GM12878 (cell line): Measurements from ENCODE around the gene DCAF17. TPM values are rescaled to one million over a fixed set of nuclear protein-coding genes. Genes with fewer than 3 reads are reported as not detected.

Experiments used
- ATF2 ChIP-seq: IDR thresholded peaks from 2 replicates; pipeline ENCODE4 v1.6.1; 2012; ENCODE audit warnings: low read length, inconsistent platforms
- CREM ChIP-seq: IDR thresholded peaks from 2 replicates; pipeline ENCODE4 v1.6.1; 2014; ENCODE audit warnings: antibody characterized with exemption, low read depth
- FOS ChIP-seq: IDR thresholded peaks from 3 replicates; pipeline ENCODE4 v1.6.1; 2011; ENCODE audit warnings: borderline replicate concordance; ENCODE audit not compliant: insufficient read length; ENCODE audit errors: extremely low read depth
- FOXM1 ChIP-seq: IDR thresholded peaks from 2 replicates; pipeline ENCODE4 v1.6.1; 2012; ENCODE audit warnings: low read depth, mild to moderate bottlenecking, inconsistent platforms, low read length, moderate library complexity
- HDAC2 ChIP-seq: fragments of 200-600 bp; sonication (generic); IDR thresholded peaks from 2 replicates; pipeline ENCODE4 v1.6.1; 2017
- HDGF ChIP-seq: fragments of 450-650 bp; IDR thresholded peaks from 2 replicates; pipeline ENCODE4 v1.6.1; 2016; ENCODE audit warnings: antibody characterized with exemption
- IRF4 ChIP-seq: IDR thresholded peaks from 2 replicates; pipeline ENCODE4 v1.6.1; 2011; ENCODE audit warnings: low read depth, low read length
- MTA3 ChIP-seq: IDR thresholded peaks from 2 replicates; pipeline ENCODE4 v1.6.1; 2012; ENCODE audit warnings: low read length, inconsistent platforms, borderline replicate concordance
- MXI1 ChIP-seq: fragments of 150-350 bp; IDR thresholded peaks from 2 replicates; pipeline ENCODE4 v1.6.1; 2011; ENCODE audit warnings: low read depth, mild to moderate bottlenecking, inconsistent platforms, low read length, improper control_type of control experiment
- RELB ChIP-seq: fragments of 450-650 bp; IDR thresholded peaks from 2 replicates; pipeline ENCODE4 v1.6.1; 2017; ENCODE audit warnings: low read depth, mild to moderate bottlenecking, moderate library complexity
- STAT3 ChIP-seq: IDR thresholded peaks from 2 replicates; pipeline ENCODE4 v1.6.1; 2011; ENCODE audit warnings: low read depth, low read length, improper control_type of control experiment
- TAF1 ChIP-seq: IDR thresholded peaks from 2 replicates; pipeline ENCODE4 v1.6.1; 2011; ENCODE audit warnings: mild to moderate bottlenecking, low read depth, low read length, borderline replicate concordance
- YBX1 ChIP-seq: fragments of 450-650 bp; IDR thresholded peaks from 2 replicates; pipeline ENCODE4 v1.6.1; 2016; ENCODE audit warnings: antibody characterized with exemption
- YY1 ChIP-seq: IDR thresholded peaks from 2 replicates; pipeline ENCODE4 v1.6.1; 2011; ENCODE audit warnings: low read depth, mild to moderate bottlenecking, low read length
- ZBTB4 ChIP-seq: fragments of 450-650 bp; formaldehyde crosslinking; IDR thresholded peaks from 2 replicates; pipeline ENCODE4 v1.4.0; 2022; ENCODE audit warnings: mild to moderate bottlenecking, moderate library complexity
- ZNF217 ChIP-seq: fragments of 450-650 bp; IDR thresholded peaks from 2 replicates; pipeline ENCODE4 v1.6.1; 2017; ENCODE audit warnings: antibody characterized with exemption, mild to moderate bottlenecking
- ZNF384 ChIP-seq: IDR thresholded peaks from 2 replicates; pipeline ENCODE4 v1.6.1; 2012; ENCODE audit warnings: low read depth, mild to moderate bottlenecking, low read length, improper control_type of control experiment, borderline replicate concordance
- ZZZ3 ChIP-seq: IDR thresholded peaks from 2 replicates; pipeline ENCODE4 v1.6.1; 2011; ENCODE audit warnings: low read depth; ENCODE audit not compliant: control insufficient read depth, insufficient read length
- polyA plus RNA-seq, 11 experiments: library from polyadenylated mRNA; depleted of rRNA in 4 of 11; unstranded in 6 of 11; stranded (reverse) in 5 of 11; fragments of >200 nt; fragmentation: Nextera tagmentation in 4 of 11; fragmentation: Illumina TruSeq in 1 of 11; extraction: Ambion mirVana in 4 of 11; extraction: Trizol in 1 of 11; gene quantifications; 1 replicate in 1 of 11; 2 replicates in 10 of 11; pipeline versions ENCODE4 v1.2.1 to v1.2.3, GENCODE V29; 2011 to 2016; ENCODE audit warnings: inconsistent platforms in 2 of 11, missing spikeins in 2 of 11, low read depth in 1 of 11
- total RNA-seq, 4 experiments: library from RNA; depleted of rRNA in 3 of 4; stranded (reverse); fragments of >200 nt in 3 of 4; fragmentation: Illumina TruSeq in 1 of 4; extraction: Trizol in 1 of 4; gene quantifications; 2 replicates each; pipeline versions ENCODE4 v1.2.1 to v1.2.3, GENCODE V29; 2013 to 2021
- TF ChIP-seq, protein P1 (sequence below): fragments of 450-650 bp; IDR thresholded peaks from 2 replicates; pipeline ENCODE4 v1.6.1; 2017; ENCODE audit warnings: mild to moderate bottlenecking, moderate library complexity

DCAF17 gene
- total and polyA plus RNA-seq, 10 of the 15 experiments (the other 5 are each of a cell fraction or from before 2014, with no cell fraction given) = 5.2 to 32.9 (median 23.4) TPM

DNA sequence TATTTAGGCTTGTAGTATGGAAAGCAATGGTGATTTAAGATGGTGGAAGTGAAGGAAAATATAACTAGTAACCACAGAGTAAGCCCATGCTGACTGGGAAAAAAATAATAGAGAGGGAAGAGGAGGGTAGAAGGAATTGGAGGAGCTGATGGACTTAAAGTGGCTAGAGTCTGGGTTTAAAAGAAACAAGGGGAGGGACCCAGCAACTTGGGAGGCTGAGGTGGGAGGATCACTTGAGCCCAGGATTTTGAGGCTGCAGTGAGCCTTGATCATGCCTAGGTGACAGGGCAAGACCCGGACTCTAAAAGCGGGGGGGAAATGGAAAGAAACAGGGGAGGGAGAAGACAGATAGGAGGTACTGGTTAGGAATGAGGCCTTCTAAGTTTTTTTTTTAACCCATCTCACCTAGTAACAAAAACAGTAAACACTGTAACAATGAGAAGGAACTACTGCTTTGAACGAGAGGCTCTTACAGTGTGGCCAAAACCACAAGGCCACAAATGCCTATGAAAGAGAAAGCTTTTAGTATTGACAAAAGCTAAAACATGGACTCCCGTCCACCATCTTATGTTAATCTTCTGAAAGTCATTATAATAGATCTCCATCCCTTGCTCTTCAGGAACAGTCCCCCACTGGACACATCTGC is 26.9 kb upstream of the DCAF17 start (continued):
- TF ChIP-seq ATF2 (peak; percentile 41; the same call in 1 of the 2 replicates), RELB (no peak; the same call in 1 of the 2 replicates), YBX1 (no peak), FOXM1 (peak; percentile 55; the same call in 1 of the 2 replicates), ZNF217 (0 out of 2 replicates have a peak, but pooled peaks have one; percentile 56), ZBTB4 (CRISPR knock-in tag) (0 out of 2 replicates have a peak, but pooled peaks have one; percentile 40), HDAC2 (no peak), HDGF (peak; percentile 94), MTA3 (peak; percentile 27; the same call in 1 of the 2 replicates), FOS (no peak), ZNF384 (peak; percentile 91), STAT3 (no peak), ZZZ3 (no peak), MXI1 (peak; percentile 62), CREM (peak; percentile 58), TAF1 (no peak), IRF4 (no peak), YY1 (peak; percentile 90)
- TF ChIP-seq, protein P1, sequence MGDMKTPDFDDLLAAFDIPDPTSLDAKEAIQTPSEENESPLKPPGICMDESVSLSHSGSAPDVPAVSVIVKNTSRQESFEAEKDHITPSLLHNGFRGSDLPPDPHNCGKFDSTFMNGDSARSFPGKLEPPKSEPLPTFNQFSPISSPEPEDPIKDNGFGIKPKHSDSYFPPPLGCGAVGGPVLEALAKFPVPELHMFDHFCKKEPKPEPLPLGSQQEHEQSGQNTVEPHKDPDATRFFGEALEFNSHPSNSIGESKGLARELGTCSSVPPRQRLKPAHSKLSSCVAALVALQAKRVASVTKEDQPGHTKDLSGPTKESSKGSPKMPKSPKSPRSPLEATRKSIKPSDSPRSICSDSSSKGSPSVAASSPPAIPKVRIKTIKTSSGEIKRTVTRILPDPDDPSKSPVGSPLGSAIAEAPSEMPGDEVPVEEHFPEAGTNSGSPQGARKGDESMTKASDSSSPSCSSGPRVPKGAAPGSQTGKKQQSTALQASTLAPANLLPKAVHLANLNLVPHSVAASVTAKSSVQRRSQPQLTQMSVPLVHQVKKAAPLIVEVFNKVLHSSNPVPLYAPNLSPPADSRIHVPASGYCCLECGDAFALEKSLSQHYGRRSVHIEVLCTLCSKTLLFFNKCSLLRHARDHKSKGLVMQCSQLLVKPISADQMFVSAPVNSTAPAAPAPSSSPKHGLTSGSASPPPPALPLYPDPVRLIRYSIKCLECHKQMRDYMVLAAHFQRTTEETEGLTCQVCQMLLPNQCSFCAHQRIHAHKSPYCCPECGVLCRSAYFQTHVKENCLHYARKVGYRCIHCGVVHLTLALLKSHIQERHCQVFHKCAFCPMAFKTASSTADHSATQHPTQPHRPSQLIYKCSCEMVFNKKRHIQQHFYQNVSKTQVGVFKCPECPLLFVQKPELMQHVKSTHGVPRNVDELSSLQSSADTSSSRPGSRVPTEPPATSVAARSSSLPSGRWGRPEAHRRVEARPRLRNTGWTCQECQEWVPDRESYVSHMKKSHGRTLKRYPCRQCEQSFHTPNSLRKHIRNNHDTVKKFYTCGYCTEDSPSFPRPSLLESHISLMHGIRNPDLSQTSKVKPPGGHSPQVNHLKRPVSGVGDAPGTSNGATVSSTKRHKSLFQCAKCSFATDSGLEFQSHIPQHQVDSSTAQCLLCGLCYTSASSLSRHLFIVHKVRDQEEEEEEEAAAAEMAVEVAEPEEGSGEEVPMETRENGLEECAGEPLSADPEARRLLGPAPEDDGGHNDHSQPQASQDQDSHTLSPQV = peak; percentile 95
